ENCODE results near the gene CS.

The CS gene

GRCh38 chr12:56242986-56243385, 57.1 kb downstream of the CS start:
- no peak for DNase-seq

GRCh38 chr12:56241424-56242303, 58.5 kb downstream of the CS start:
- no peak for DNase-seq

GRCh38 chr12:56237552-56237951, 62.6 kb downstream of the CS start:
- DNase-seq = no peak

GRCh38 chr12:56236985-56237384, 63.1 kb downstream of the CS start:
- DNase-seq = no peak

- DNase-seq = no peak
Observed at GRCh38 chr12:56236091-56236490, 64.0 kb downstream of the CS start.

- no peak for DNase-seq
Observed at GRCh38 chr12:56234746-56235436, 65.2 kb downstream of the CS start.

GRCh38 chr12:56231184-56231582, 68.9 kb downstream of the CS start:
- no peak for DNase-seq

GRCh38 chr12:56230432-56231183, 69.5 kb downstream of the CS start:
- DNase-seq = peak; percentile 34

- no peak for DNase-seq
Observed at GRCh38 chr12:56229916-56230431, 70.2 kb downstream of the CS start, which contains the start of gene SLC39A5. SLC39A5 (plus strand) TSS chr12:56230051; CDS start chr12:56231275, 1,224 bp downstream.

- no peak for DNase-seq
Observed at GRCh38 chr12:56229082-56229481, 71.0 kb downstream of the CS start.

- no peak for DNase-seq
Observed at GRCh38 chr12:56224954-56225353, 75.2 kb downstream of the CS start.

GRCh38 chr12:56224102-56224701, 75.9 kb downstream of the CS start, which contains the start of gene NABP2:
NABP2 (plus strand) TSS chr12:56224342; CDS start chr12:56224857, 515 bp downstream.
- peak; percentile 99 for DNase-seq

GRCh38 chr12:56223571-56224101, 76.5 kb downstream of the CS start:
- DNase-seq = no peak

GRCh38 chr12:56222531-56222895, 77.6 kb downstream of the CS start:
- peak; percentile 74 for DNase-seq

GRCh38 chr12:56221757-56222530, 78.2 kb downstream of the CS start, which contains the start of gene RNF41:
RNF41 (minus strand) TSS chr12:56221922; CDS start chr12:56214047, 7,875 bp downstream.
- peak; percentile 99 for DNase-seq

Measured in NCI-H82 (cell line).